Immature natural killer cell (primary cell): ENCODE data around the gene SREK1IP1. TPM values are rescaled to one million over a fixed set of nuclear protein-coding genes. Genes with fewer than 3 reads are reported as not detected.

Experiments used
- DNase-seq, 3 donors: peaks; one replicate each; pipeline ENCODE4 v3.0.0; 2022; ENCODE audit warnings: mixed read lengths in 1 of 3
- H3K27ac Mint-ChIP-seq, 6 donors: one replicate each; pipeline ENCODE4 v1.8.0; 2020; ENCODE audit warnings: mixed read lengths in 6 of 6, mild to moderate bottlenecking in 5 of 6, inconsistent platforms in 4 of 6, moderate library complexity in 3 of 6
- H3K27me3 Mint-ChIP-seq, 3 donors: one replicate each; pipeline ENCODE4 v1.8.0; 2020 to 2021; ENCODE audit warnings: low read depth in 3 of 3, mild to moderate bottlenecking in 3 of 3, mixed read lengths in 3 of 3, moderate library complexity in 3 of 3, inconsistent platforms in 1 of 3
- H3K36me3 Mint-ChIP-seq, 3 donors: one replicate each; pipeline ENCODE4 v1.8.0; 2020; ENCODE audit warnings: mixed read lengths in 3 of 3, inconsistent platforms in 2 of 3, mild to moderate bottlenecking in 2 of 3
- H3K4me1 Mint-ChIP-seq, 2 donors: one replicate each; pipeline ENCODE4 v1.8.0; 2020; ENCODE audit warnings: inconsistent platforms in 2 of 2, mild to moderate bottlenecking in 2 of 2, mixed read lengths in 2 of 2, moderate library complexity in 1 of 2
- H3K4me3 Mint-ChIP-seq, 5 donors: one replicate each; pipeline ENCODE4 v1.8.0; 2020; ENCODE audit warnings: mild to moderate bottlenecking in 5 of 5, mixed read lengths in 5 of 5, inconsistent platforms in 3 of 5, moderate library complexity in 3 of 5
- H3K9me3 Mint-ChIP-seq, 6 donors: one replicate each; pipeline ENCODE4 v1.8.0; 2020; ENCODE audit warnings: mild to moderate bottlenecking in 6 of 6, mixed read lengths in 6 of 6, inconsistent platforms in 4 of 6, moderate library complexity in 3 of 6
- polyA plus RNA-seq, 3 donors: library from polyadenylated mRNA; unstranded; fragments of 300-500 nt; fragmentation: Illumina TruSeq; gene quantifications; one replicate each; pipeline ENCODE4 v1.2.3, GENCODE V29; 2021

SREK1IP1 gene
- 10 to 100 TPM; 16.6 to 42.4 (median 26.4) TPM for polyA plus RNA-seq

GRCh38 chr5:64768358-64769312, at the start of gene SREK1IP1, which contains the start of gene CWC27:
Gene SREK1IP1 (minus strand): TSS chr5:64768691. CDS start chr5:64768517, 174 bp downstream.
Gene CWC27 (plus strand): TSS chr5:64768930. CDS start chr5:64769147, 217 bp downstream.
- Mint-ChIP-seq H3K9me3 (no peaks in the 10 kb centered on the region), H3K36me3 (peaks cover 0 to 3% (median 0%) of the 10 kb centered on the region in 3 donors), H3K4me1 (peaks cover 53 to 80% of the 10 kb centered on the region in 2 donors), H3K27ac (peak within 1 kb of the TSS; percentile 95 to 99 (median 96)), H3K4me3 (peak within 1 kb of the TSS; percentile 99 to 100 (median 99)), H3K27me3 (peaks cover 0 to 6% (median 3%) of the 10 kb centered on the region in 3 donors)
- peak; percentile 78 to 83 (median 81) for DNase-seq

GRCh38 chr5:64818245-64818644, 49.8 kb upstream of the SREK1IP1 start:
- H3K4me3 Mint-ChIP-seq = no peak overlapping the region
- DNase-seq = no peak
- H3K36me3 Mint-ChIP-seq = peaks cover 4 to 18% (median 7%) of the 10 kb centered on the region in 3 donors
- H3K27ac Mint-ChIP-seq = no peak overlapping the region
- peaks cover 6 to 10% of the 10 kb centered on the region in 2 donors for H3K4me1 Mint-ChIP-seq
- H3K27me3 Mint-ChIP-seq = no peaks in the 10 kb centered on the region
- no peaks in the 10 kb centered on the region for H3K9me3 Mint-ChIP-seq

DNA sequence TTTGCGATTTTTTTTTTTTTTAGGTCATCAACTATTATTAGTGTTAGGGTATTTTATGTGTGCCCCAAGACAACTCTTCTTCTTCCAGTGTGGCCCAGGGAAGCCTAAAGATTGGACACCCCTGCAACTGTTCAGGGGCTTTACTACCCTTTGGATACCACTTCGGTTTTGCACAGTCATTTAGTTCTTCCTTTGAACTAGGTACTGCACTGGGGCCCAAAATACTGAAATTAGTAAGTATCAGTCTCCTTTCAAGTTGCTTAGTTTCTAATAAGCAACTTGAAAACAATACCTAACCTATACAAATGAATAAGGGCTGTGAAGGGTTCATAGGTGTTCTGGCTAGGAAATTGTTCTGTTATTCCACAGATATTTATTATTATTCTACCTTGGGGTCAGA, 45.6 kb upstream of the SREK1IP1 start:
- no peak for DNase-seq
- Mint-ChIP-seq H3K27me3 (no peaks in the 10 kb centered on the region), H3K4me1 (no peaks in the 10 kb centered on the region), H3K27ac (no peak overlapping the region), H3K9me3 (no peaks in the 10 kb centered on the region), H3K4me3 (no peak overlapping the region), H3K36me3 (peaks cover 0 to 8% (median 7%) of the 10 kb centered on the region in 3 donors)

- Mint-ChIP-seq H3K9me3 (no peaks in the 10 kb centered on the region), H3K27me3 (peaks cover 0 to 2% (median 0%) of the 10 kb centered on the region in 3 donors), H3K4me3 (no peak overlapping the region), H3K27ac (no peak overlapping the region), H3K36me3 (peaks cover 8 to 14% (median 13%) of the 10 kb centered on the region in 3 donors), H3K4me1 (no peaks in the 10 kb centered on the region)
- peak; percentile 18 to 34 (median 19) for DNase-seq
These were observed 42.7 kb upstream of the SREK1IP1 start for GRCh38 chr5:64811050-64811640.

DNA sequence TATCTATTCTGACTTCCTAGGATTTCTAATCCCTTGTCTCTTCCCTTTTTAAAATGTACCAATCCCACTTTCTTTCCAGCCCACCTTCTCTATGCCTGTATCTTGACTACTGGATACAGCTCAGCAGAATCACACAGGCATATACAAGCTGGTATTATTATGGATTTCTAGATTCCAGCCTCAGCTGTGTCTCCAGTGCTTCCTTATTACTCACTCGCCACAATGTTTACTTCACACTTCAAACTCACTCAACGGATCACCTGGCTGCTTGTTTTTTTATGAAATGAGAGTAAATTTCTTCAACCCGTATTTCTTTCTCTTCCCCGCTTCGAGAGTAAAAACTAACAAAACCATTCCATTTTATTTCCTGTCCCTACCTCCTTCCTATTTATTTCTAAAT, 39.0 kb upstream of the SREK1IP1 start:
- Mint-ChIP-seq H3K9me3 (no peaks in the 10 kb centered on the region), H3K4me3 (no peak overlapping the region), H3K36me3 (peaks cover 8 to 14% (median 9%) of the 10 kb centered on the region in 3 donors), H3K4me1 (no peaks in the 10 kb centered on the region), H3K27me3 (peaks cover 0 to 2% (median 0%) of the 10 kb centered on the region in 3 donors), H3K27ac (no peak overlapping the region)
- no peak for DNase-seq

GRCh38 chr5:64806537-64806936, 38.0 kb upstream of the SREK1IP1 start:
- H3K36me3 Mint-ChIP-seq = peaks cover 8 to 14% (median 9%) of the 10 kb centered on the region in 3 donors
- no peaks in the 10 kb centered on the region for H3K9me3 Mint-ChIP-seq
- no peak overlapping the region for H3K4me3 Mint-ChIP-seq
- peaks cover 0 to 2% (median 0%) of the 10 kb centered on the region in 3 donors for H3K27me3 Mint-ChIP-seq
- no peak overlapping the region for H3K27ac Mint-ChIP-seq
- DNase-seq = no peak
- H3K4me1 Mint-ChIP-seq = no peaks in the 10 kb centered on the region

- no peak overlapping the region for H3K27ac Mint-ChIP-seq
- H3K27me3 Mint-ChIP-seq = no peaks in the 10 kb centered on the region
- H3K9me3 Mint-ChIP-seq = no peaks in the 10 kb centered on the region
- no peak for DNase-seq
- H3K4me3 Mint-ChIP-seq = no peak overlapping the region
- peaks cover 0 to 13% (median 0%) of the 10 kb centered on the region in 3 donors for H3K36me3 Mint-ChIP-seq
- H3K4me1 Mint-ChIP-seq = no peaks in the 10 kb centered on the region
These were observed 32.4 kb upstream of the SREK1IP1 start for GRCh38 chr5:64800926-64801325.

DNA sequence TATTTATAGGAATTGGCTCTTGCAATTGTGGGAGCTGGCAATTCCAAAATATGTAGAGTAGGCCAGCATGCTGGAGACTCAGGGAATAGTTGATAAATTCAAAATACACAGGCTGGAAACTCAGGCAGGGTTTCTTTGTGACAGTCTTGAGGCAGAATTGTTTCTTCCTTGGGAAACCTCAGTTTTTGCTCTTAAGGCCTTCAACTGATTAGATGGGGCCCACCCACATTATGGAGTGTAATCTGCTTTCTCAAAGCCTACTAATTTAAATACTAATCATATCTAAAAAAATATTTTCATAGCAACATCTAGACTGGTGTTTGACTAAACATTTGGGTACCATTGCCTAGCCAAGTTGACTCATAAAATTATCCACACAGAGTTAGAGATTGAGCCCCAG, 27.8 kb upstream of the SREK1IP1 start:
- Mint-ChIP-seq H3K27ac (no peak overlapping the region), H3K4me3 (no peak overlapping the region), H3K4me1 (no peaks in the 10 kb centered on the region), H3K36me3 (peaks cover 6 to 21% (median 6%) of the 10 kb centered on the region in 3 donors), H3K9me3 (no peaks in the 10 kb centered on the region), H3K27me3 (peaks cover 0 to 1% (median 0%) of the 10 kb centered on the region in 3 donors)
- DNase-seq = no peak

DNA sequence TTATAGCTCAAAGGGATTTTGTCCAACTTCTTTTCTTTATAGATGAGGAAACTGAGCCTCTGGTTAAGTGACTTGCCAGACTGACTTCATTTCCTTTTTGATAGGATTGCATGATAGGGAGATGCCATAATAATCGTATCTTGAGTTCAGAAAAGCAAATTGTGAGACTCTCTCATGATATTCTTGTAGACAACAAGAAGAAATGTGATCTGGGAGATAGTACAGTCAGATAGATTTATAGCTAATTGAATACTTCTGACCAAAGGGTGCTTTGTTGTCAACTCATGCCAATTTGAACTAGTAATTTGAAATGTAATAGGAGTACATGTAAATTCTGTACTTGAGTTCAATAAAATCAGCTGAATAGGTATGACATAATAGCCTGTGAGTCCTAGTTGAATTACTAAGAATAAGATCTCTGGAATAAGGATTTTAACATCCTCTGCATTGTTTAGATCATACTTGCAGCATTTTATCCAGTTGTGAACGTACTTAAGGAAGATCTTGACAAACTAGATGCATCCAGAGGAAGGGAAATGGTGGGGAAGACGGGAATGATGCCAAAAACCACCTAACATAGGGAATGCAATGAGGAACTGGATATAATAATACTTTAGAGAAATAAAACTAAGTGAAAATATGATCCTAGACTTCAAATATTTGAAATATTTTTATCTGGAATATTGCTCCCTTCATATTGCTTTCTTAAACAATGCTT, 25.7 kb upstream of the SREK1IP1 start:
- Mint-ChIP-seq H3K4me1 (no peaks in the 10 kb centered on the region), H3K9me3 (no peaks in the 10 kb centered on the region), H3K27ac (no peak overlapping the region), H3K36me3 (peaks cover 6 to 22% (median 10%) of the 10 kb centered on the region in 3 donors), H3K4me3 (no peak overlapping the region), H3K27me3 (peaks cover 0 to 1% (median 0%) of the 10 kb centered on the region in 3 donors)
- no peak for DNase-seq

DNA sequence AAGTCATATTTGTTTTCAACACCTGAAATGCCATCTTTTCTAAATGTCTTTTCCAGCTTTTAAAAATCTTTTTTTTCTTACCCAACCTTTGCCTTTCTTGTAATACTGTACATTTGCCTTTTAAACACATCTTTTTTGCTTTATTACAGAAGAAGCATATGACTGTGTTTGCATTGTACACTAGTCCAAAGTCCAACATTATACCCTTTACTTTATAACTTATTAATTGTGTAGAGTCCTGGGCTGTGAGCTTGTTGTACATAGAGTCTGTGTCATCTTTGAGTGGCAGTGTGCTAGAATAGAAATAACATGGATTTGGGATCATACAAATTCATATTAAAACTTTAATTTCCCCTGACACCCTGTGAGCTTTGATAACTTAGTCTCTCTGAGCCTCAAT, 24.0 kb upstream of the SREK1IP1 start:
- Mint-ChIP-seq H3K4me3 (no peak overlapping the region), H3K27me3 (peaks cover 0 to 1% (median 0%) of the 10 kb centered on the region in 3 donors), H3K9me3 (no peaks in the 10 kb centered on the region), H3K4me1 (no peaks in the 10 kb centered on the region), H3K27ac (no peak overlapping the region), H3K36me3 (peaks cover 6 to 17% (median 10%) of the 10 kb centered on the region in 3 donors)
- DNase-seq = no peak

DNA sequence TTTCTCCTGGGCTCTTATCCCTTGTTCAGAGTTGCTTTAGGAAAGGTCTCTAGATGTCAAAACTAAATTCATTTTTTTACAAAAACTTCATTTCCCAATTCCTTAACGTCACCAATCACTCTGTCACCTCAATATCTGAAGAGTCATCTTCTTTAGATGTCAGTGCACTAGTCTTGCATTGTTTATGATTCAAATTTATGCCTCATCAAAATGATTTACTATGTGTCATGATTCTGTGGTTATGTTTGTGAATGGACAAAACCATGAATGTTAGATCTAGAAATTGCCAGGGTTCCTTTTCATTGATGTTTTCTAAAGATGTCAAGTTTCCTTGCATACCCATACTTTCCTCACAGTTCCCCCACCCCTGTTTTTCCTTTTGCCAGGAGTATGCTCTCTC, 21.7 kb upstream of the SREK1IP1 start:
- H3K9me3 Mint-ChIP-seq = no peaks in the 10 kb centered on the region
- no peaks in the 10 kb centered on the region for H3K4me1 Mint-ChIP-seq
- H3K27me3 Mint-ChIP-seq = peaks cover 0 to 1% (median 0%) of the 10 kb centered on the region in 3 donors
- no peak overlapping the region for H3K4me3 Mint-ChIP-seq
- no peak overlapping the region for H3K27ac Mint-ChIP-seq
- no peak for DNase-seq
- peaks cover 3 to 26% (median 12%) of the 10 kb centered on the region in 3 donors for H3K36me3 Mint-ChIP-seq

DNA sequence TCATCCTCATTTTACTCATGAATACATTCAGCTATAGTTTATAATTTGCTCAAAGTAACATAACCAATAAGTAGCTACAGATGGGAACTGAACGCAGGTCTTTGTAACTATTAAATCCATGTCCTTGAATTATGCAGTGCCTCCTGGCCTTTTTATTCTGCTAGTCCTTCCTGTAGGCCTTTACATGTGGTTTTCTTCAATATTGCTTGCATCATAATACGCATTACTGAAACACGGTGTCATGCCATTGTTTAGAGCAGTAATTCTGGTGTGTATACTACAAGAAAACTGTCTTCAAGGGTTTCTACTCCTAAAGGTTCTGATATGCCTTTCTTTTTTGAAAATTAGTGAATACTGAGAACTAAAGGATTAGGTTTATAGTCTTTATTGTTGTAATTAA, 21.0 kb upstream of the SREK1IP1 start:
- H3K27ac Mint-ChIP-seq = no peak overlapping the region
- H3K4me1 Mint-ChIP-seq = no peaks in the 10 kb centered on the region
- H3K4me3 Mint-ChIP-seq = no peak overlapping the region
- peaks cover 3 to 26% (median 12%) of the 10 kb centered on the region in 3 donors for H3K36me3 Mint-ChIP-seq
- no peaks in the 10 kb centered on the region for H3K9me3 Mint-ChIP-seq
- peaks cover 0 to 1% (median 0%) of the 10 kb centered on the region in 3 donors for H3K27me3 Mint-ChIP-seq
- no peak for DNase-seq

DNA sequence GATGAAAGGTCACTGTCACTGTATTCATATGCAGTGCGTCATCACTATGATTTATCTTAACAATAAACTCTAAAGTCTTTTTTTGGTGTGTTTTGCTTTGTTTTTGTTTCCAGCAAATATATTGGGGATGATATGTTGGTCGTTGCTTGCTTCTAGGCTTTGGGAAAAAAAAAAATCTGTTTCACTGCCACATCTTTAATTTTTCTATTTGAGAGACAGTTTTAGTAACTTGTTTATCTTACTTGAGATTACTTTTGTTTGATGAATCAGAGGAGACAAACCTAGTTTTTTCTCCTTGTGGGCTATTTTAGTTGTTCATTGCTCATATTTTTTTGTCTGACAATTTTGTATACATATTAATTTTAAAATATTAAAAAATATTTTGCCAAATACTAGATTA, 19.7 kb upstream of the SREK1IP1 start:
- Mint-ChIP-seq H3K27ac (no peak overlapping the region), H3K27me3 (peaks cover 0 to under 1% (median 0%) of the 10 kb centered on the region in 3 donors), H3K4me3 (no peak overlapping the region), H3K4me1 (no peaks in the 10 kb centered on the region), H3K9me3 (no peaks in the 10 kb centered on the region), H3K36me3 (peaks cover 3 to 22% (median 12%) of the 10 kb centered on the region in 3 donors)
- no peak for DNase-seq
